GM19463 (cell line): ENCODE results near the gene BMI1.

Experiments used
- ATAC-seq: cut with Tn5 transposase; IDR thresholded peaks from one replicate; pipeline ENCODE4 v1.9.1; 2021; ENCODE audit warnings: mild to moderate bottlenecking, moderate library complexity; ENCODE audit not compliant: unreplicated experiment

Gene BMI1

DNA sequence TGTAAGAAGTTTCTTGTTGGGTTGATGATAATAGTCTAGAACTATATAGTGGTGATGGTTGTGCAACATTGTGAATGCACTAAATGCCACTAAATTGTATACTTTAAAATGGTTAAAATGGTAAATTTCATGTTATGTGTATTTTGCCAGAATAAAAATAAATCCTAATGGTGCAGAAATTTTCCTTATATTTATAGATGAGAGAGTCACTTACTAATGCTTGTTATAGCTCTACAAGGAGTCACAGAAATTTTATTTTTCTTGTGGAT, 45.5 kb downstream of the BMI1 start:
- no peak for ATAC-seq

DNA sequence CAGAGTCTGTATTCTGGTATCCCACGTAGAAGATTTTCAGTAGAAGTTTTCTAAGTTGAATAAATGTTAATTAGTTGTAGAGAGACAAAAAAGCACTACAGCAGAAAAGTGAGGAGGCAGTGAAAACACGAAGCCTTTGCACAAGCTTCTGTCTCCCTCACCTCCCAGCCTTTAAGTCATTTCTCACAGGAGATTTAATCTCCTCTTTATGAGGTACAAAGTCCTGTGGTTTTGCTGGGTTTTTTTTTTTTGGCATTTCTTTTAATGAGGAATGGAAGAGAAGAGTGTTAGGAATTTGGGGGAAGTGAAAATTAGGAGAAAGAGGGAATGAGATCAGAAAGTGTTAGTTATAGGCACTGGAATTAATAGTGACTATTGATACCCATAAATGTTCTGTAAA, 45.9 kb downstream of the BMI1 start:
- ATAC-seq, result no peak

DNA sequence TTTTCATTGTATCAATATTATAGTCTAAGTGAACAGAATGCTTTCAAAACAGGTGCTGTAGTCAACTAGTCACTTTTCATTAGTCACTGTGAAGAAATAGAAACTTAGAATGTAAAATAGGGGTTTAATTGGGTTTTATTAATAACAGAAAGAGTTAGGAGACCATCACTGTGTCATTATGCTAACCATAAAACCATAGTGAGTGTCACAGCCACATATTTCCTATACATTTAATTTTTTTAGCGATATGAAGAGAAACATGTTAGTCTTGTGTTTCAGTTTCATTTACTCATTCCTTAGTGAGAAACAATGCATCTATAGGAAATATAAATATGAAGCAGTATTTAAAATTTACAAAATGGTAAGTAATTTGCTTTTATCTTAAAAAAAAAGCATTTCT, 46.6 kb downstream of the BMI1 start:
- no peak for ATAC-seq

- no peak for ATAC-seq
Observed at GRCh38 chr10:22368402-22368801, 47.5 kb downstream of the BMI1 start.

- ATAC-seq, result no peak
Observed at GRCh38 chr10:22368981-22369380, 48.1 kb downstream of the BMI1 start.

- ATAC-seq, result peak; percentile 71
Observed at GRCh38 chr10:22369434-22370072, 48.7 kb downstream of the BMI1 start.

GRCh38 chr10:22370320-22370719, 49.4 kb downstream of the BMI1 start:
- ATAC-seq, result no peak

GRCh38 chr10:22372298-22372697, 51.4 kb downstream of the BMI1 start:
- no peak for ATAC-seq

DNA sequence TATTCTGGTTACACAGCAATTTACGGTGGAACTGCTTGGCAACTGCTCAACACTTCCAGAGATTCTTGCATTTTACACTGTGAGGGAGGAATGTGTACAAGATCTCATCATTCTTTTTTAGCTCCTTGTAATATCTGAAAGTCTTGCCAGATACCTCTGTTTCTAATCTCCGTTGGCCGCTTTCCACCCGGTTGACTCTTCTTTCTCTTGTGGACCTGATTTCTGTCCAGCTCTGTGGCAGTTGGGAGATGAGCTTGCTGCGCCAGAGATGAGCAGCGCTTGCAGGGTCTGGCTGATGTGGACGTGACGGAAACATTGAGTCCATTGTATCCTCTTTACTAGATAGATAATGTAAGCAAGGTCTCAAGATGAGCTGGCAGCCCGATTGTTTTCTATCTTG, 52.0 kb downstream of the BMI1 start:
- ATAC-seq, result no peak

GRCh38 chr10:22374489-22375126, 53.7 kb downstream of the BMI1 start:
- no peak for ATAC-seq

DNA sequence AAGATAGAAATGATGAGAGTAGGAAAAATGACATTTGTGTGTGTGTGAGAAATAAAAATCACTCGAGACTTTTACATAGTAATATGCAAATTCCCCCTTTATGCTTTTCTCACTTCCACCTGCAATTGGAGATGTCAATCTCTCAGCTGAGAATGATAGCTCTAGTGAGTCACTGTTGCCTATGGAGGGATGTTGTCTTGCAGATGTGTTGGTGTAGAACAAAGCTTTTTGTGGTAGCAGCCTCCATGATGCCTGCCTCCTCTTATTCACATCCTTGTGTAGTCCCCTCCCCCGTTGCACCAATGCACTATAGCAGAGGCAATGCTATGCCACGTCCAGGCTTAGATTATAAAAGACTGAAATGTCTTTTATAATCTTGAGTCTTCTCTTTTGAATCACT, 58.2 kb downstream of the BMI1 start:
- peak; percentile 46 for ATAC-seq
